Measurements from ENCODE around the gene RGS6.

The RGS6 gene

DNA sequence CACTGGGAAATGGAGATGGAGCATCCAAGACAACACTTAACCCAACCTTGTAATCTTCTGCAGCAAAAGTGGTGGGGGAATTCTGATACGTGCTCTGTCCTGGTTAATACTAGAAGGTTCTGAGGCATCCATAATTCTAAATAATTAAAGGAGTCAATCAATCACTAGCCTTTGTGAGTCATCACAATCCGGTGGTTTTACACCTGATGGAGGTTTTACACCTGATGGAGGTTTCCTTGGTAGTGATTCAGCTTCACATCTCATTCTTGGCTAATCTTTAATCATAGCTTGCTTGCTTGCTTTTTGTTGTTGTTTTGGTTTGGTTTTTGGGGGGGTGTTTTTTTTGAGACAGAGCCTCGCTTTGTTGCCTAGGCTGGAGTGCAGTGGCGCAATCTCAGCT lies 618.3 kb downstream of the RGS6 start:
- no peak for DNase-seq (ENCODE audit: low spot score)

DNA sequence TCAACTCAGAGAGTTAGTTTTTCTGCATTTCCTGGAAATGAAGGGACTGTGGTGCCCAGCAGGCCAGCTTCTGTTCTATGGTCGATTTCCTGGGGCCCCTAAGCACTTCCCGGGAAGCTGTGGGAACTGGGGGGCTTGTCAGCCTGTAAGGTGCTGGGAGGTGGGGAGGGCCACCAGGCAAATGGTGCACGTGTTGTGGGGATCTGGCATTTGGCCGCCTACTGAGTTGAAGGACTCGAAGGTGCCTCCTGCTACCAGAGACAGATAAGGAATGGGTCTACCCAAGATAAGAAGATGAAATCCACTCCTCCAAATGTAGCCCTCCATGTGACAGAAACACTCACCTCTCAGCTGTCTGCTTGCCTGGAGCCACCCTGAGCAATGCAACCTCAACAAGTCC lies 620.0 kb downstream of the RGS6 start:
- no peak for DNase-seq (ENCODE audit: low spot score)

DNA sequence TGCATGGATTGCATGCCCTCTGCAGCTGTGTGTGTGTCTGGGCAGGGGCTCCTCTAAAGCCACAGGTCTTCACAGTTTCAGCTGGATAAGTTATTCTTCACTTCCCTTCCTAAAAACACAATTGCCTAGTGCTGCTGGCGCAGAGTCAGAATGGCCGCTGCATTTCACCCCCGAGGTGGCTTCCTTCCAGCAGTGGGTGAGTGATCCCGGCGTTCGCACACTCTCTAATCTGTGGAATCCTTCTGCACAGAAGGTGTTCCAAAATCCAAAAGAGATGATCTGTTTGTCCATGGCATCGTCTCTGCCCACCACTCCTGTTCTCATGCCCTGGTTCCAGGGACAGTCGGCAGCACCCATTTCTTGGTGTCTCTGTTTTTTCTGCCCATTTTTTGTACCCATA lies 620.9 kb downstream of the RGS6 start:
- DNase-seq (ENCODE audit: low spot score), result no peak

DNA sequence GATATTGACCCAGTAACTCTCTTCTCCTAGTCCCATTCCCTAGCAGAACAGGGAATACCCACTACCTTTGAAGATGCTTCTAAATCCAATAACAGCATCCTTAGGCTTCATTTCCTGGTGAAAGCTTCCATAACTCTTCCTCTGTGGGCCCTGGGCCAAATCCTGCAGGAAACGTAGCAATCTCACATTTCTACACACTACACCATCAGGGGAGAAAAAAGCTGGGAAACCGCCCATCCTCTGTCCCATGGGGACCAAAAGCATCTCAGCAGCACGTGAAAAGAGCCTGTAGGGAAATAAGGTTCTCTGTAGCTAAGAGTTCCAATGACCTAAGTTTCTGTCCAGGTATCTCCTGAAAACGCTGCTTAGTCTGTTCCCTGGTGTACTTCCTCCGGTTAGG lies 621.4 kb downstream of the RGS6 start:
- no peak for DNase-seq (ENCODE audit: low spot score)

DNA sequence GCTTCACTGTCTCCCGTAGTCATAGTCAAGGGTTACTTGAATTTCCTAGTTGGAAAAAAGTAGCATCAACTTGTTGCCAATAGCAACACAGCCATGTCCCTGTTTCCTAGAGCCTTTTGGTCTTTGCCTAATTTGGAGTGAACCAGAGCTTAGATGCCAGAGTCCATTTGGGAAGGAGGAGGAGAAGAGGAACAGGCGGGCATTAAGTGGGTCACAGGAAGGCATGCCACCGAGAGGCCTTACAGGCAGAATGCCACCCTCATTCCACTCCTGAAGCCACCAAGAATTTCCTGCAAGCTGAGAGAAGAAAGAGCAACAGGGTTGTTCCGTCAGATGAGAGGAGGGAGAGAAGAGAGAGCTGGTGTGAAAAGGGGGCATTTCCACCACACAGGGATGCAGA lies 622.2 kb downstream of the RGS6 start:
- no peak for DNase-seq (ENCODE audit: low spot score)

DNA sequence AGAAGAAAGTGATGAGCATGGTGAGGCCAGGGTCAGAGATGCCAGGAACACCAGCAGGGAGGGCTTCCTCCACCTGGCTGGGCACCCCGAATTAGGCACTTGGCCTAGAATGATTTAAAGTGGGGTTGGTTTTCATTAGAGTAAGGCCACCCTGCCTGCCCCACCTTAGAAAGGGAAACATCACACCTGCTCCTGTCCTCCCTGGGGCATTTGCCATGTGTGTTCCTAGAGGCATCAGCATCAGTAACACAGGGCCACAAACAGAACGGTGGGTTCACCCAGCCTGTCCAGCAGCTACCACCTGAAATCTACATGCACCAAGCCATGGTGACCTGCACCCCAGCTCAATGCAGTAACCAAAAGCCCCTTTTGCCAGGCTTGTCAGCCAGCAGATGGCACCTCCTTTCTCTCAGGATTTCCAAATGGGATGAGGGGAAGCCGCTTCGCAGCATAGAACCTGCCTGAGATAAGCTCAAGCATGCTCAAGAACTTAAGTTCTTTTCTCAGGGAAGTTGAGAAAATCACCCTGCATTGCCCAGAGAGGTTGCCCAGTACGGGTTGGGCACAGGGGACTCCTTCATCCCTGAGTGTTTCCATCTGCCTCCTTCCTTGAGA lies 622.9 kb downstream of the RGS6 start:
- DNase-seq (ENCODE audit: low spot score), result no peak

DNA sequence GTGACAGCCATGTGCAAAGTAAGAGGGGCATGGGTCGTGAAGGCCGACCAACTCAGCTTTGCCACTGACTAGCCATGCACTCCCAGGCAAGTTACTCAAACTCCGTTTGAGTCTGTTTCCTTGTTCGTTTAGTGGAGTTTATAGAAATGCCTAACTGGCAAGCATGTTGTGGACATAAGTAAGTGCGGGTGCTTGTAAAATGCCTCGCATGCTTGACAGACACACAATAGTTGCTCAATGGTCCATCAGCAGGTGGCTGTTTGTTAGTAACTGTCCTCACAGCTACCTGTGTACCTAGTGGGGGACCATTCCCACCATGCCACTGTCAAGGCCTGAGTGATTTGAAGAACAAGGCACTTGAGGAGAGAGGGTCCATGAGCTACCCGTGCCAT lies 623.4 kb downstream of the RGS6 start:
- DNase-seq (ENCODE audit: low spot score), result no peak

DNA sequence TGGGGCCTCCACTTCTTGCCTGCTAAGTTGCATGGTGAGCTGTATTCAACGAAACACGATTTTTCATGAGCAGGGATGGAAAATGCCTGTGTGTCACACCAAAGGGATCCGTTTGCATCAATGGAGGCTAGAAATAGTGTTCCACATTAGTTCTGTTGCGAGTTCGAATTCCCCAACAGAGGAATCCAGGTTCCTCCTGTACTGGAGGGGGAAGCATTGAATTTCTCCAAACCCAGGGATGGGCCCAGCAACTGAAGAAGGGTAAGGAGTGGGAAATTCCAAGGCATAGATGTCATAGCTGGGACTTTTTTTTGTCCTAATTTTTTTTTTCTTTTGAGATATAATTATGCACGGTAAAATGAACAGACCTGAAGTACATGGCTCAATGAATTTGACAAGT lies 625.4 kb downstream of the RGS6 start:
- DNase-seq (ENCODE audit: low spot score), result no peak

DNA sequence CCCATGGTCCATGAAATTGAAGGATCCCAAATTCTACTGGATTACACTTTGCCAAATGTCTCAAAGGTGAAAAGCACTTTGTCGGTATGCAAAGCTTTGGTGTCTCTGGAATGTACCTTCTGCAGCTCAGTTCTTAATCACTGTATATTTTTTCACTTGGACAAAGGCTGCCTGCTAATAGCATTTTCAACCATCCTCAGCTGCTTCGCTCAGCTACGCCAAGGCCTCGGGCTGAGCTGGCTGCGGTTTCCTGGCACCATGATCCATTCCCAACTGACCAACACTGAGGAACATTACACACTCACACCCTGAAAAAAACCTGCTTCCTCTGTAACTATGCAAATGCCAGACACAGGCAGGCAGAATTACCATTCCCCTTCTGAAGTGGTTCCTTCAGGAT lies 626.5 kb downstream of the RGS6 start:
- DNase-seq (ENCODE audit: low spot score), result no peak

DNA sequence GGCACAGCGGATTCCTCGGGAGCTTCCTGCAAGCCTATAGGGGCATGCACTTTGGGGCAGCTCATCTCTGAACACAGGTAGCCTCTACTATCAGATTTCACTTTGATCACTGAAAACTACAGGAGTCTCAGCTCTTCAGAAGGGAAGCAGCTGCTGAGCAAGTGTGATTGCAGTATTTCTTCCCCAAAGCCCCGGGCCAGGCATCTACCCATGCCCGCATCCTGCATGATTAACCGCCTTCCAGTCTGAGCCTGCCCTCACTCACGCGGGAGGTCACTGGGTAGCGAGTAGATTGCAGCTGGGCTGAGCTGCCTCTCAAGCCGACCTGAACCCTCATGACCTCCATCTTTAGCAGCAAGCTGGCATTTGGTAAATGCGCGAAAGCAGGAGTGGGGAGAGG lies 627.0 kb downstream of the RGS6 start:
- DNase-seq (ENCODE audit: low spot score), result no peak

DNA sequence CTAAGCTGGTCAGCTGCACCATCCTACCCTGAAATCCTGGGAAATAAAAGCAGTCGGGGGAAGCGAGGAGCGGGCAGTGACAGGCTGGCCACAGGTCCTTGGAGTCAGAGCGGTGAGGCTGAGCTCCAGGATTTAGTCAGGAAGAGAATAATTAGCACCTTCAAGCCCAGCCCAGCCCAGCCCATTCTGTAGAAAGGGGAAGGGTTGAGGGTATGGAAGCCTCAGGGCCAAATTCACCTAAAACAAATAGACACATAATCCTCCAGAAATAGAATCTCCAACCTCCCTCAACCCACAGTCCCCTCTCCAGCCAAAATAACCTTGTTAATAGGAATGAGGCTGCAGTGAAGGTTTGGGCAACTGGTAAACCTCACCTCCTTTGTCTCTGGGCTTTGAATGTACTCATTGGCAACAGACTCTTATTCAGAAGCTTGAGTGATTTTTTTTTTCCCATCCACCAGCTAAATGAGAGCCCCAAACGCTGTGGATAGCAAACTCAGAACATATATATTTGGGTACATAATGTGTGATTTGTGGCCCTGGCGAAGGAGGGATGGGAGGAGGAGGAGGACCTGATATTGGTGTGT lies 627.5 kb downstream of the RGS6 start:
- DNase-seq (ENCODE audit: low spot score), result no peak

DNA sequence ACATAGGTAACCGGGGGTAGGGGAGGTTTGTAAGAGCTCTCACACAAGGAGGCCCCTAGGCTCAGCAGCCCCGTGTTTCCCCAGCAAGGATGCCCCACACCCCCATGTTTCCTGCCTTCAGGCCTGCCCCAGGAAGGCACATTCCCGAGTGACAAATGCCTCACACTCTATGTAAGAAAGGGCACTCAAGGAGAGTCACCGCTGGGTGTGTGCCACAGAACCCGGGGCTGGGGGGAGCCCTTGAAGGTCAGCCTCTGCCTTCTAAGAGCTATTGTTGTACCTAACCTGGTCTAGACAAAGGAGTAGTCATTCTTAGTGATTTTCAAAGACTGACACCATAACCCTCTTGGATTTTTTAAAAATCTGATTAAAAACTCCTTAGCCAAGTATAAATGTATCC lies 628.1 kb downstream of the RGS6 start:
- no peak for DNase-seq (ENCODE audit: low spot score)

DNA sequence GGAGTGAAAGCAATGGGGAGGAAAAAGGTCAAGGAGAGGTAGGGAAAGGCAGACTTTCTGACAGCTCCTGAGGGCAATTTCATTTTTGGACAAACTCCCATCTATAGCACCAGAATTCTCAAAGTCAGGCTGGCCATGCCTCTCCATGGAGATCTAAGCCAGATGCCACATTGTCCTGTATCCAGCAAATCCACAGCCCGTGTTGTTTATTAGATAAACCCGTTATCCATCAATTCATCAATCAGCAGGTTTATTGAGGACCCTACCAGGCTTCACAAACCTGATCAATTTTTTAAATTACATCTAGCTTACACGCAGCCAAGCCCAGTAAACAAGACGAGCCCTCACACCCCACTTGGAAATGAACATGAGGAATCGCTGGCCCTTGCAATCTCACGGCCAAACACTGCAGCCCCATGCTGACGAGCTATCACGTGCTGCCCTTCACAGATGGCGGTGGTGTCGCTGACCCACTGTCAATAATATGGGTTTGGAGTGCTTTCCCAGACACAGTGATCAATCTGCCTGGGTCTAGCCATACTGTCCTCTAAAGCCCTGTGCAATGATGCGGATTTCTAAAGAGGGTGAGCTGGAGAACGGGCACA lies 628.8 kb downstream of the RGS6 start:
- no peak for DNase-seq (ENCODE audit: low spot score)

DNA sequence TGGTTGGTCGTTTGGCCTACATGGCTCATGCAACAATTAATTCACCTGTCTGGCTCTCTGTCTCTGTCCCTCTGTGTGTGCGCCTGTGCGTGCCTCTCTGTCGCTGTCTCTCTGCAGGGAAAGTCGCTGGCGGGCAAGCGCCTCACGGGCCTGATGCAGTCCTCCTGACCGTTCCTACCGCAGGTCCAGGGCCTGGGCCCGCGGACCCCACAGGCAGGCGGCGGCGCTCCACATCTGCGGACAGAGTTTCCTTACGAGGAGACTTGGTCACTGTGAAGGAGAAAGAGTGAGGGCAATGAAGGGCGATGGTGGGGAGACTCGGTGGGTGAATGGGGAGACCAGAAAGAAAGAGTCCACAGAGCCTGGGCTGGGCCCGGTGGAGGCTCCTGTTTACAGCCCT lies 630.1 kb downstream of the RGS6 start:
- DNase-seq (ENCODE audit: low spot score), result no peak

DNA sequence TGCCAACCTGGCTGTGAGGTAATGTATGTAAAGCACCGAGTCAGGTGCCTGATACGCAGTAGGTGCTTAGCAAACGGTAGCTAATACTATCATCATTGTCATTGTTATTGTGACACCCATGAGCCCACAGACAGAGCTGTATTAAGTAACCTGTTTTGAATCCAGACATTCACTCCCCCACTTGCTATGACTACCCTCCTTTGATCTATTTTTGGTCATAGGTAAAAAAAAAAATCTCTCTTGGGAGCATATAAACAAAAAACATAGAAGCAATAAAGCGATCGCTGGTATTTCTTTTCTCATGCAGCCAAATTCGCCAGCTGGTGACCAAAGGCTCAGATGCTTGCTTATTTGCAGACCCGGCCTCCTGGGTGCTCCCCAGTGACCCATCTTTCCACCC lies 631.4 kb downstream of the RGS6 start:
- DNase-seq (ENCODE audit: low spot score), result no peak

DNA sequence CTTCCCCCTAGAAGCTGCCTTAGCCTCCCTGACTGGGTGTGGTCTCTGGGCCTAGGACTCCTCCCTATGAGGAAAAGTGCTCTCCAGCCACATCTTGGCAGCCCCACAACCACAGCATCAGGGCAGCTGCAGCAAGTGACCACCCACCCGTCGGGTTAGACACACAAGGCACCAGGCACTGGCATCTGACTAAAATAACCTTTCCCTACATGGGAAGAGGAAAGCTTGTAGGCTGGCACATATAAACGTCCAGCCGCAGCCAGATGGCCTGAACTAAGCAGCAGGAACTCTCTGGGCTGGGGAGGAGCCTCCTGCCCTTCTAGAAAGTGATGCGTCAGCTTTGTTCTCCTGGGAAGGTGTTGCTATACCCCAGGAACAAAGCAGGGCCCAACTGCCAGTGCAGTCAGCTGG lies 632.9 kb downstream of the RGS6 start:
- DNase-seq (ENCODE audit: low spot score), result no peak

DNA sequence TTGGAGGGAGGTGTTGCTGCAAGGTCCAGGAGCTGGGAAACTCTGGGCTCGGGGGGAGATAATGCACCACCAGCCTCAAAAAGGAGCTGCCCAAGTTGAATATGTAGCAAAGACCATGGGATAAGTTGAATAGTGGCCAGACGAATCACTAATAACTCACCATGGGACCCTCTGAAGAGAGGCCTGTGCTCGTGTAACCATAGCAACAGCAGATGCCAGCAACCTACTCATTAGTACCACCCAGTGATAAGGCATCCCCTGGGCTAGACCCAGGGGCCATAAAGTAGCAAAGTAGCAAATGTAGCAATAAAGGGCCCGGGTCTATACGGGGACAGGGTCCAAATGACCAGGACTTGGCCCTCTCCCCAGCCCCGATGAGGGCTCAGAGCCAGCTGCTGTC lies 633.7 kb downstream of the RGS6 start:
- no peak for DNase-seq (ENCODE audit: low spot score)

DNA sequence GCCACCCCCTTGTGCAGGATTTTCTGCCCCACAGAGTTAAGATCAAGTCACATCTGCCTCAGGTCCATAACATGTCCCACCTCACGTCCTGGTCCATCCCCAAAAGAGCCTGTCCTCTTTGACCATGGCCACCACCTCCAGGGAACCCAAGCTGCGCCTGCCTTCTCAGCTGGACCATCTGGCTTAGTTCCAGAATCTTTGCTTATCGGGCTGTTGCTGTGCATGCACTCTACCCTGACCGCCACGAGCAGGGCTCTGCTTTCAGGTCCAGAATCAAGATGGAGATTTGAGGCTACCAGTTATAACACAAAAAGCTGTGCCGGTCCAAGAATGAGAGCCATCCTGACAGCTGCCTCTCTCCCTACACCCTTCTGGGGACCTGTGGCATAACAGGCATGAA lies 635.0 kb downstream of the RGS6 start:
- DNase-seq (ENCODE audit: low spot score), result no peak

DNA sequence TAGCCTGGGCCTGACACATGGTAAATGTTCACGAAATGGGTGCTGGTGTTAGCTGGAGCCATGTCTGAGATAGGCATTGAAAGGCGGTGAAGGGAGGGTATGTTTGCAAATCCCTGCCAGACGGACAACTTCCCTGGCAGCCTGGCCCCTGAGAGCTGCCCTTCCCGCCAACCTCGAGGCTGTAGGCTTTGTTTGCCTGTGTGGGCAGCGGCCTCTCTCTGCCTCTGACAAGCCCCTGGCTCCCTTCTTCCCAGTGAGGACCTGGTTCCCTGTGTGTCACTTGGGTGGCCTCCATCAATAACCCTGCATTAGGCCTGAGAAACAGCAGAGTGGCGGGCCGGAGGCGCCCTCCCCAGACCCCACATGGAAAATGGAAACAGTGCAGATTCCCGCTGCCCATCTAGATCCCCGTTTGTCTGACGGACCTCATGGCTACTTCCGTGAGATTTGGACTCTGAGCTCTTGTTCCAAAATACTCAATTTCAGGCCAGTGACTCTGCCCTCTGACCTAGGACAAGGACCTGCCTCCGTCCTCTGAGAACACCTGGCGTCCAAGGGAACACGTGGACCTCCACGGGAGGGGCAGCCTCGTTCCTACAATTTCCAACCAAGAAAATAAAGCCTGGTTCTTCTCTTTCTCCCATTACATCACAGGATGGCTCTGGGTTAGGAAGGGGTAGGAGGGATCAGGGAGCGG lies 636.2 kb downstream of the RGS6 start:
- no peak for DNase-seq (ENCODE audit: low spot score)

DNA sequence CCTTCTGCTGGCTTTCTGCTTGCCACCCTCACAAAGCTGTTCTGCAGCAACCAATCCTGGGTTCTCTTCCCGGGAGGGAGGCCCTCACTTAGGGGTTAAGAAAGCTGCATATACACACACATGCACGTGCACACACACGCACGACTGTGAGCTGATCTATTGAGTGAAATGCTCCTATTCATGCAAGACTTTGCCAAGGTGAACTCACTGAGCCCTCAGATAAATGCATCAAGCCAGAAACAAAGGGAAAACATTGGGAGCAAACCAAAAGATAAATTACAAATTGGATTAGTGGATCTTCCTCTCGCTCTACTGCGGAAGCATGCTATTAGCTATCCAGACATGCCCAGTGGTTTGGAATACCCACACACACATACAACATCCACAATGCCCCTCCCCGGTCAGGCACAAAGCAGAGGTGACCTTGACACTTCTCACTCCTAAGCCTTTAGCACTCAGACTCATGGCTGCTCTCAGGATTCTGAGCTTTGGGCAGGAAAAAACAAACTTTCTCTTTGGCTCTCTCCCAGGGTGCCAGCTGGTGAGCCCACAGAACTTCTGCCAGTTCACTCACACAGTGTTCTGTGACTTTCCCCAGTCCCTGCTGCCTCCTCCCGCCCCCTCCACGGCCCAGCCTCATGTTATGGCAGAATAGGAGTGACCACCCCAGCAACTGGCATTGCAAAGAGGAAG lies 641.6 kb downstream of the RGS6 start:
- no peak for DNase-seq (ENCODE audit: low spot score)

DNA sequence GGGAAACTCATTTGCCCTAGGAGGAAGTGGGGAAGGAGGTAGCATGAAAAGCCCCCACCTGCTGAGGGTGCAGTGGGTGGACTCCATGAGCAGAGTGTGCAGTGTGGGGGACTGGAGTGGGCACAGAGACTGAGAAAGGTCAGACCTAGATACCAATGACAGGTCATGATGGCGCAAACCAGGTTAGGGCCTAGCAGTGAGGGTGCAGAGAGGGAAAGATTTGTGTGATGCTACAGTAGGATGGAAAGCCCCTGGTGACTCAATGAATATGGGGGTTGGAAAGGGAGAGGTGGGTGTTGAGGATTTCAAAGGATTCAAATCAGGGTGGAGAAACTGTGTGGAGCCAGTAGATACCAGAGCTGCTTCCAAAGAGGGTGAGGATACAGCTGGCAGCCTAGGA lies 642.5 kb downstream of the RGS6 start:
- DNase-seq (ENCODE audit: low spot score), result no peak

DNA sequence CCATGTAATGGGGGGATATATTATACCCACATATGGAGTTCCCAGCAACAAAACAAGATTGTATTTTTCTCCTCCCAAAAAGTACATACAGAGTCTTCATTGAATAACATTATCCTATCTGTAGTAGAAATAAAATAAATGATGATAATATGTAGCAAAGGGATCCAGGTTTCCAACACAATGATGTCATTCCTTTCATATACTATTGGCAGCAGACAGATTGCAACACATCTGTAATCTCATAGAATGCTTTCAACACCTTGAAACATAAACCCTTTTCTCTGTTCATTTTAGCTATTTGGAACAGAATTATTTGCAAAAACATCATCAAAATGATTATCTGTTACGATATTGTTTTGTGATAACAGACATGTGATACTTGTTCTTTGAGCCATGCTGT lies 644.0 kb downstream of the RGS6 start:
- DNase-seq (ENCODE audit: low spot score), result no peak

DNA sequence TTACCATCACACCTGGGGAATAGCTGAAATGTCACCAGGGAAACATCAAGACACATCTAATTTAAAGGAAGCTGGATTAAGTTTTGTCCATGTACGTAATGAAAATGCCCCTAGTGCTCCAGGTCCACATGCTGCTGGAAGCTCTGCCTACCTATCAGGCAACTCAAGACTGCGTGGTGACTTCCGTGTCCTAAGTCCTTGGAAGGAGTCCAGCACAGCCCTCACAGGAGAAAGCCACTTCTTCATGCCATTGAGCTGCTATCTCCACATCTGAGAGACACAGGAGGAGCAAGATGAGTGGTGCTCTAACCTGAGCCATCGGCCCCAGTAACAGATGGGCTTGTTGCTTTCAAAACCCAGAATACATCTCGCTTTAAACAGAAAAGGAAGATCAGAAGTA lies 645.3 kb downstream of the RGS6 start:
- no peak for DNase-seq (ENCODE audit: low spot score)
